K562 (cell line): Measurements from ENCODE around the gene KCNAB1. TPM values are rescaled to one million over a fixed set of nuclear protein-coding genes. Genes with fewer than 3 reads are reported as not detected.

Experiments used
- E2F1 ChIP-seq: sonication (generic); formaldehyde crosslinking; IDR thresholded peaks from 2 replicates; pipeline ENCODE4 v1.8.1; 2023; ENCODE audit warnings: mild to moderate bottlenecking, missing genetic modification reagents, moderate library complexity
- EGR1 ChIP-seq: fragments of 450-650 bp; conservative IDR thresholded peaks from 2 replicates; pipeline ENCODE4 v1.6.1; 2017; ENCODE audit warnings: mild to moderate bottlenecking
- ETV6 ChIP-seq, 3 experiments: fragments of 150-350 bp in 1 of 3; sonication (generic) in 1 of 3; formaldehyde crosslinking in 1 of 3; IDR thresholded peaks; 2 replicates each; pipeline versions ENCODE4 v1.6.1 to v1.8.0; 2014 to 2022; ENCODE audit warnings: borderline replicate concordance in 2 of 3, low read depth in 2 of 3, antibody characterized with exemption in 1 of 3, low read length in 1 of 3, mild to moderate bottlenecking in 1 of 3, missing genetic modification reagents in 1 of 3
- GTF2B ChIP-seq: IDR thresholded peaks from 2 replicates; pipeline ENCODE4 v1.6.1; 2011; ENCODE audit not compliant: insufficient read length; ENCODE audit errors: extremely low read depth
- MLX ChIP-seq, 2 experiments: fragments of 450-650 bp in 1 of 2; sonication (generic) in 1 of 2; formaldehyde crosslinking; conservative IDR thresholded peaks; 2 replicates each; pipeline versions ENCODE4 v1.4.0 to v1.8.1; 2020 to 2022; ENCODE audit warnings: mild to moderate bottlenecking in 1 of 2, missing genetic modification reagents in 1 of 2
- OTX1 ChIP-seq: fragments of 450-650 bp; formaldehyde crosslinking; IDR thresholded peaks from 2 replicates; pipeline ENCODE4 v1.4.0; 2022; ENCODE audit warnings: mild to moderate bottlenecking
- PHB2 ChIP-seq: fragments of 450-650 bp; IDR thresholded peaks from 2 replicates; pipeline ENCODE4 v1.6.1; 2017; ENCODE audit warnings: low read depth
- RBM34 ChIP-seq: fragments of 200-400 bp; formaldehyde crosslinking; IDR thresholded peaks from 2 replicates; pipeline ENCODE4 v1.6.1; 2018; ENCODE audit warnings: low read length, borderline replicate concordance; ENCODE audit not compliant: insufficient read depth
- USF1 ChIP-seq: sonication (generic); formaldehyde crosslinking; IDR thresholded peaks from 2 replicates; pipeline ENCODE4 v1.9.0; 2022; ENCODE audit warnings: mild to moderate bottlenecking, missing genetic modification reagents
- ZNF140 ChIP-seq: fragments of 250-450 bp; sonication (Bioruptor Pico); IDR thresholded peaks from 2 replicates; pipeline ENCODE4 v1.8.0; 2021; ENCODE audit warnings: moderate library complexity, mild to moderate bottlenecking, inconsistent platforms
- ZNF232 ChIP-seq: sonication (generic); formaldehyde crosslinking; IDR thresholded peaks from 2 replicates; pipeline ENCODE4 v1.8.0; 2022; ENCODE audit warnings: mild to moderate bottlenecking, missing genetic modification reagents
- polyA plus RNA-seq, 8 experiments: library from polyadenylated mRNA; depleted of rRNA in 4 of 8; stranded (reverse) in 5 of 8; unstranded in 3 of 8; fragments of >200 nt; fragmentation: Nextera tagmentation in 2 of 8; fragmentation: Illumina TruSeq in 1 of 8; extraction: Ambion mirVana in 2 of 8; extraction: Trizol in 1 of 8; gene quantifications; 2 replicates each; pipeline versions ENCODE4 v1.2.1 to v1.2.3, GENCODE V29; 2011 to 2014; ENCODE audit warnings: inconsistent platforms in 1 of 8, missing spikeins in 1 of 8
- total RNA-seq, 7 experiments: library from RNA; depleted of rRNA in 6 of 7; stranded (reverse); fragments of >200 nt in 6 of 7; fragmentation: Illumina TruSeq in 2 of 7; extraction: Trizol in 2 of 7; gene quantifications; 2 replicates each; pipeline versions ENCODE4 v1.2.1 to v1.2.3, GENCODE V29; 2011 to 2021; ENCODE audit warnings: low replicate concordance in 1 of 7

The KCNAB1 gene
- total and polyA plus RNA-seq, 9 of the 15 experiments (the other 6 are each of a cell fraction or from before 2014, with no cell fraction given) = 0.14 to 1.2 (median 0.51) TPM

GRCh38 chr3:156187146-156187769 lies 66.9 kb downstream of the KCNAB1 start (continued):
- TF ChIP-seq ETV6 (IDR thresholded peaks at IDR 0.05; ENCODE audit: borderline replicate concordance in 1 of 2, low read depth in 2 of 2, low read length in 1 of 2) (no peak), ETV6 (CRISPR knock-in tag; IDR thresholded peaks at IDR 0.05; ENCODE audit: borderline replicate concordance) (no peak), OTX1 (CRISPR knock-in tag) (no peak), USF1 (CRISPR knock-in tag) (no peak), E2F1 (CRISPR knock-in tag) (no peak), ZNF140 (CRISPR knock-in tag) (no peak), ZNF232 (CRISPR knock-in tag) (no peak), RBM34 (no peak), PHB2 (no peak), GTF2B (no peak), EGR1 (no peak), MLX (CRISPR knock-in tag; conservative IDR thresholded peaks at IDR 0.05) (no peak)
